A549 (cell line): Measurements from ENCODE around the gene MAML1. TPM values are rescaled to one million over a fixed set of nuclear protein-coding genes. Genes with fewer than 3 reads are reported as not detected.

ENCODE experiments used
- ATAC-seq, 2 experiments: fragments of 200-7000 bp in 1 of 2; fragments of >200 bp in 1 of 2; cut with Nextera tagmentation in 1 of 2; cut with Tn5 transposase in 1 of 2; 3 replicates each; pipeline versions ENCODE4 v1.8.0 to v1.9.1; 2018 to 2020; ENCODE audit warnings: mild to moderate bottlenecking in 1 of 2, moderate library complexity in 1 of 2
- CTCF ChIA-PET: fragments of 300-600 bp; sonication (Branson Sonifier 250); formaldehyde crosslinking; extraction: SDS; loops from one replicate; lab custom pipeline; 2021; ENCODE audit warnings: antibody characterized with exemption, inconsistent platforms; lab: Yijun Ruan, JAX
- POLR2A ChIA-PET: fragments of 350-600 bp; formaldehyde crosslinking; extraction: SDS; loops from one replicate; lab custom pipeline; 2021; ENCODE audit warnings: antibody characterized with exemption, inconsistent platforms; lab: Yijun Ruan, JAX
- DNase-seq, 2 experiments: peaks; one replicate each; pipeline versions ENCODE4 v3.0.0 to v3.0.0-alpha.2; 2011 to 2016; ENCODE audit warnings: low read depth in 1 of 2, low spot score in 1 of 2
- FAIRE-seq: peaks from 2 replicates; lab custom pipeline; 2011; peaks lifted over from hg19 to GRCh38; lab: Jason Lieb, UNC
- H3K27ac ChIP-seq, 2 experiments: fragments of >200 bp; sonication (Bioruptor Twin); formaldehyde crosslinking; 3 replicates each; pipeline ENCODE4 v1.5.1; 2016 to 2017
- H3K4me1 ChIP-seq: fragments of >200 bp; sonication (Bioruptor Twin); formaldehyde crosslinking; 3 replicates; pipeline ENCODE4 v1.6.1; 2016
- H3K4me2 ChIP-seq: fragments of >200 bp; sonication (Bioruptor Twin); formaldehyde crosslinking; 3 replicates; pipeline ENCODE4 v1.6.1; 2016
- H3K4me3 ChIP-seq: fragments of >200 bp; sonication (Bioruptor Twin); formaldehyde crosslinking; 3 replicates; pipeline ENCODE4 v1.5.1; 2016
- H3K9me3 ChIP-seq: fragments of >200 bp; sonication (Bioruptor Twin); formaldehyde crosslinking; 3 replicates; pipeline ENCODE4 v1.6.1; 2016
- ATOH8 ChIP-seq: fragments of 250-450 bp; sonication (Bioruptor Pico); IDR thresholded peaks from 2 replicates; pipeline ENCODE4 v1.5.0; 2020; ENCODE audit warnings: low read depth, mild to moderate bottlenecking, moderate library complexity
- CHD4 ChIP-seq: fragments of 200-600 bp; sonication (generic); IDR thresholded peaks from 2 replicates; pipeline ENCODE4 v1.6.1; 2016; ENCODE audit warnings: antibody characterized with exemption, mild to moderate bottlenecking, borderline replicate concordance
- E2F6 ChIP-seq: IDR thresholded peaks from 2 replicates; pipeline ENCODE4 v1.6.1; 2012; ENCODE audit warnings: low read depth, borderline replicate concordance
- GATA3 ChIP-seq: IDR thresholded peaks from 2 replicates; pipeline ENCODE4 v1.6.1; 2012; ENCODE audit warnings: borderline replicate concordance
- HEYL ChIP-seq: fragments of 250-450 bp; sonication (Bioruptor Pico); IDR thresholded peaks from 2 replicates; pipeline ENCODE4 v1.8.0; 2021; ENCODE audit warnings: mild to moderate bottlenecking, moderate library complexity
- HOXB5 ChIP-seq: fragments of 250-450 bp; sonication (Bioruptor Pico); IDR thresholded peaks from 2 replicates; pipeline ENCODE4 v1.5.0; 2020; ENCODE audit warnings: mild to moderate bottlenecking, moderate library complexity
- KDM5A ChIP-seq: fragments of 200-600 bp; sonication (generic); IDR thresholded peaks from 2 replicates; pipeline ENCODE4 v1.6.1; 2016; ENCODE audit warnings: antibody characterized with exemption, mild to moderate bottlenecking
- MAFK ChIP-seq: fragments of 450-650 bp; IDR thresholded peaks from 2 replicates; pipeline ENCODE4 v1.6.1; 2014; ENCODE audit not compliant: partially characterized antibody
- MAZ ChIP-seq: fragments of 150-350 bp; IDR thresholded peaks from 2 replicates; pipeline ENCODE4 v1.6.1; 2014; ENCODE audit warnings: antibody characterized with exemption, low read depth, low read length, borderline replicate concordance
- NFE2L2 ChIP-seq: fragments of 150-350 bp; conservative IDR thresholded peaks from 2 replicates; pipeline ENCODE4 v1.6.1; 2014; ENCODE audit warnings: low read length
- PHF8 ChIP-seq: fragments of 200-600 bp; sonication (generic); IDR thresholded peaks from 2 replicates; pipeline ENCODE4 v1.6.1; 2016; ENCODE audit warnings: low read depth, mild to moderate bottlenecking, antibody characterized with exemption, moderate library complexity, borderline replicate concordance
- POLR2AphosphoS2 ChIP-seq: conservative IDR thresholded peaks from 2 replicates; pipeline ENCODE4 v1.6.1; 2012; ENCODE audit warnings: low read length, improper control_type of control experiment, inconsistent platforms
- RNF2 ChIP-seq: fragments of 200-600 bp; sonication (generic); IDR thresholded peaks from 2 replicates; pipeline ENCODE4 v1.6.1; 2016; ENCODE audit warnings: low read depth, mild to moderate bottlenecking, antibody characterized with exemption, moderate library complexity, borderline replicate concordance
- SREBF2 ChIP-seq: fragments of 450-650 bp; IDR thresholded peaks from 2 replicates; pipeline ENCODE4 v1.6.1; 2014; ENCODE audit warnings: mild to moderate bottlenecking, moderate library complexity
- USF2 ChIP-seq: fragments of 450-650 bp; IDR thresholded peaks from 2 replicates; pipeline ENCODE4 v1.6.1; 2014; ENCODE audit warnings: antibody characterized with exemption
- ZFP36 ChIP-seq: fragments of 450-650 bp; IDR thresholded peaks from 2 replicates; pipeline ENCODE4 v1.6.1; 2014; ENCODE audit warnings: borderline replicate concordance; ENCODE audit not compliant: partially characterized antibody
- ZNF302 ChIP-seq: fragments of 250-450 bp; sonication (Bioruptor Pico); IDR thresholded peaks from 2 replicates; pipeline ENCODE4 v1.9.0; 2021; ENCODE audit warnings: inconsistent platforms, mild to moderate bottlenecking, moderate library complexity
- ZSCAN20 ChIP-seq: fragments of 250-450 bp; sonication (Bioruptor Pico); IDR thresholded peaks from 2 replicates; pipeline ENCODE4 v1.8.0; 2022; ENCODE audit warnings: mild to moderate bottlenecking, moderate library complexity
- WGBS: methylation state at CpG from one replicate; pipeline ENCODE4 v1.1.6; 2017; ENCODE audit errors: missing lambda C conversion rate; 5-methylcytosine and 5-hydroxymethylcytosine counted together
- polyA plus RNA-seq, 4 experiments: library from polyadenylated mRNA; depleted of rRNA in 3 of 4; stranded (reverse); fragments of >200 nt; fragmentation: RNase III in 1 of 4; extraction: RNeasy Plus Mini Kit Qiagen cat#74134 plus additional on column Dnase treatment in 1 of 4; gene quantifications; 2 replicates in 3 of 4; 3 replicates in 1 of 4; pipeline ENCODE4 v1.2.3, GENCODE V29; 2011 to 2017
- TF ChIP-seq, protein P1 (sequence below): IDR thresholded peaks from 2 replicates; pipeline ENCODE4 v1.6.1; 2012
- TF ChIP-seq, protein P2 (sequence below): fragments of 250-450 bp; sonication (Bioruptor Pico); IDR thresholded peaks from 2 replicates; pipeline ENCODE4 v1.5.0; 2021; ENCODE audit warnings: mild to moderate bottlenecking, moderate library complexity, borderline replicate concordance
- TF ChIP-seq, protein P3 (sequence below): fragments of >200 bp; sonication (Bioruptor Twin); formaldehyde crosslinking; IDR thresholded peaks from 3 replicates; pipeline ENCODE4 v1.6.1; 2016
- TF ChIP-seq, protein P4 (sequence below): fragments of 150-350 bp; IDR thresholded peaks from 2 replicates; pipeline ENCODE4 v1.6.1; 2014; ENCODE audit warnings: low read depth, mild to moderate bottlenecking, low read length

The MAML1 gene
- polyA plus RNA-seq, 2 of the 4 experiments (the other 2 are of a cell fraction) = 6.9 to 12.0 TPM

- Histone ChIP-seq H3K9me3 (no peaks in the 10 kb centered on the region), H3K4me2 (no peak overlapping the region), H3K4me3 (no peak overlapping the region), H3K4me1 (no peaks in the 10 kb centered on the region), H3K27ac (no peak overlapping the region)
- 98% methylated on average over 4 of the region's 4 CpGs for WGBS
- FAIRE-seq (no peak), ATAC-seq (no peak), DNase-seq (no peak)
- TF ChIP-seq ZFP36 = no peak
- ChIA-PET POLR2A (no interaction called here), CTCF (interaction anchor here (1.6 to 9.3 kb wide), 4 partner anchors 11 to 22 kb away, joined by 8 to 68 read pairs (median 16); partner anchors contain the start of gene LTC4S)
Observed at GRCh38 chr5:179779826-179780225, 47.2 kb downstream of the MAML1 start.

DNA sequence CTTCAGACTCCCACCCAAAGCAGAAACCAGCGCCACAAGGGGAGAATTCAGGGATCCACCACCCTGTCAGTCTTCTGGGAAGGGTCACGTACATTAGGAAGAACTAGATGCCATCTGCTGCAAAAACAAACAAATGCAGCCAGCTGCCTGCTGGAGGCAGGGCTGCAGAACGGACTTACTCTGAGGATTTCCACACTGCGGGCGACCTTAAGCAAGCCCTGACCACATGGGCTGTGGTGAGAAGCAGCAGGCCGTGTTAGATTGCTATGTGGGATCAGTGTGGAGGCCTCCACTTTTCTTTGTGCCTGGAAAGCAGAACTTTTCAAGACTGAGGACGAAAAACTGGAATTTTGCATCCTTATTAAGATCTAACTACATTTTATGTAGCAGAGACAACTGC, 47.7 kb downstream of the MAML1 start:
- Histone ChIP-seq H3K4me3 (no peak overlapping the region), H3K4me1 (no peaks in the 10 kb centered on the region), H3K9me3 (no peaks in the 10 kb centered on the region), H3K4me2 (no peak overlapping the region), H3K27ac (no peak overlapping the region)
- 91% methylated on average over 7 of the region's 7 CpGs for WGBS
- ChIA-PET CTCF (interaction anchor here (0.8 to 9.3 kb wide), 6 partner anchors 12 to 37 kb away, joined by 3 to 68 read pairs (median 8); partner anchors contain the start of gene LTC4S), POLR2A (no interaction called here)
- FAIRE-seq = no peak
- no peak for DNase-seq
- no peak for TF ChIP-seq PHF8
- no peak for TF ChIP-seq SREBF2
- ATAC-seq = no peak

DNA sequence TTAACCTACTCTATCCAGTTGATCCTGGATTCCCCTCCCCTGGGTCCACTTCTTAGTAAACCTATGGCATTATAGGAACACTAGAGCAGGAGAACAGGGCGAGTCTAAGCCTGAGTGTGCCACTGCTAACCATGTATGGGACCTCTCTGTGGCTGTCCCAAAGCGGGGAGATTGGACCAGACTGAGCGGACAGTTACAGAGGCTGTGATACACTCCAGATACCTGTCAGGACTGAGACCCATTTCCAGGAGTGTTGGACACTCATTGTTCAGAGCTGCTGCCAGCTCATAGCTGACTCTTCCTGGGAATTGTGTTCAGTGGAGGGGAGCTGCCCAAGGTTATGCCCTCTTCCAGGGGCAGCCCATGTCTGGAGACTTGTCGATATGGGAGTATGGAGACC, 49.2 kb downstream of the MAML1 start:
- no peak for FAIRE-seq
- H3K4me1 ChIP-seq = no peaks in the 10 kb centered on the region
- ChIA-PET POLR2A (no interaction called here), CTCF (interaction anchor here (1.0 to 9.3 kb wide), 6 partner anchors 11 to 22 kb away, joined by 3 to 68 read pairs (median 3); partner anchors contain the start of gene LTC4S)
- no peak overlapping the region for H3K4me3 ChIP-seq
- H3K27ac ChIP-seq = no peak overlapping the region
- no peaks in the 10 kb centered on the region for H3K9me3 ChIP-seq
- no peak overlapping the region for H3K4me2 ChIP-seq
- WGBS = 91% methylated on average over 4 of the region's 4 CpGs
- TF ChIP-seq, protein P1, sequence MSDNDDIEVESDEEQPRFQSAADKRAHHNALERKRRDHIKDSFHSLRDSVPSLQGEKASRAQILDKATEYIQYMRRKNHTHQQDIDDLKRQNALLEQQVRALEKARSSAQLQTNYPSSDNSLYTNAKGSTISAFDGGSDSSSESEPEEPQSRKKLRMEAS = no peak
- TF ChIP-seq, protein P2, sequence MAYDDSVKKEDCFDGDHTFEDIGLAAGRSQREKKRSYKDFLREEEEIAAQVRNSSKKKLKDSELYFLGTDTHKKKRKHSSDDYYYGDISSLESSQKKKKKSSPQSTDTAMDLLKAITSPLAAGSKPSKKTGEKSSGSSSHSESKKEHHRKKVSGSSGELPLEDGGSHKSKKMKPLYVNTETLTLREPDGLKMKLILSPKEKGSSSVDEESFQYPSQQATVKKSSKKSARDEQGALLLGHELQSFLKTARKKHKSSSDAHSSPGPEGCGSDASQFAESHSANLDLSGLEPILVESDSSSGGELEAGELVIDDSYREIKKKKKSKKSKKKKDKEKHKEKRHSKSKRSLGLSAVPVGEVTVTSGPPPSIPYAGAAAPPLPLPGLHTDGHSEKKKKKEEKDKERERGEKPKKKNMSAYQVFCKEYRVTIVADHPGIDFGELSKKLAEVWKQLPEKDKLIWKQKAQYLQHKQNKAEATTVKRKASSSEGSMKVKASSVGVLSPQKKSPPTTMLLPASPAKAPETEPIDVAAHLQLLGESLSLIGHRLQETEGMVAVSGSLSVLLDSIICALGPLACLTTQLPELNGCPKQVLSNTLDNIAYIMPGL (CRISPR knock-in tag) = no peak
- no peak for TF ChIP-seq ZNF302 (CRISPR knock-in tag)
- no peak for TF ChIP-seq USF2
- no peak for TF ChIP-seq HOXB5 (CRISPR knock-in tag)
- TF ChIP-seq ZFP36 = no peak
- TF ChIP-seq, protein P3, sequence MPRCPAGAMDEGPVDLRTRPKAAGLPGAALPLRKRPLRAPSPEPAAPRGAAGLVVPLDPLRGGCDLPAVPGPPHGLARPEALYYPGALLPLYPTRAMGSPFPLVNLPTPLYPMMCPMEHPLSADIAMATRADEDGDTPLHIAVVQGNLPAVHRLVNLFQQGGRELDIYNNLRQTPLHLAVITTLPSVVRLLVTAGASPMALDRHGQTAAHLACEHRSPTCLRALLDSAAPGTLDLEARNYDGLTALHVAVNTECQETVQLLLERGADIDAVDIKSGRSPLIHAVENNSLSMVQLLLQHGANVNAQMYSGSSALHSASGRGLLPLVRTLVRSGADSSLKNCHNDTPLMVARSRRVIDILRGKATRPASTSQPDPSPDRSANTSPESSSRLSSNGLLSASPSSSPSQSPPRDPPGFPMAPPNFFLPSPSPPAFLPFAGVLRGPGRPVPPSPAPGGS = no peak
- no peak for TF ChIP-seq HEYL (CRISPR knock-in tag)
- no peak for TF ChIP-seq MAFK
- TF ChIP-seq NFE2L2 = no peak
- ATAC-seq = no peak
- no peak for DNase-seq

DNA sequence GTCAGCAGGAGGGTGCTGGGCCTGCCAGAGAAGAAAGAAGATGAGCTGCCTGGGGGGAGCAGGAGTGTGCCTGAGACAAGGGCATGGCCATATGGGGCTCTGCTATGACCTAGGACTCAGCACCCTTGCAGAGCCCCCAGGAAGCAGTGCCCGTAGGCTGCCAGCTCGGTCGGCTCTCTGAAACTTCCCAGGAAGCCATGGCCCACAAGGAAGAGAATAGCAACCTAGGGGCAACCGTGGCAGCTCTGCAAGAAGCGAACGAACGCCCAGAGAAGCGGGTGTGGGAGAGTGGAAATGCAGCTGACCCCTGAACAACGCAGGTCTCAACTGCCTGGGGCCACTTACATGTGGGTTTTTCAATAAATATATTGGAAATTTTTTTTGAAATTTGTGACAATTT, 50.5 kb downstream of the MAML1 start:
- no peak overlapping the region for H3K4me3 ChIP-seq
- no peak overlapping the region for H3K27ac ChIP-seq
- 94% methylated on average over 9 of the region's 9 CpGs for WGBS
- no peaks in the 10 kb centered on the region for H3K4me1 ChIP-seq
- POLR2A ChIA-PET = interaction anchor here (0.7 kb wide), 1 partner anchor 13 kb away, joined by 3 read pairs; no protein-coding TSS in a partner anchor
- FAIRE-seq (no peak), DNase-seq (no peak), ATAC-seq (no peak; a peak in 1 of 6 replicates)
- H3K9me3 ChIP-seq = no peaks in the 10 kb centered on the region
- H3K4me2 ChIP-seq = no peak overlapping the region
- CTCF ChIA-PET = interaction anchor here (0.7 to 9.3 kb wide), 5 partner anchors 13 to 225 kb away, joined by 3 to 68 read pairs (median 10); partner anchors contain the start of gene LTC4S
- TF ChIP-seq GATA3 (no peak), ATOH8 (CRISPR knock-in tag) (no peak), ZFP36 (no peak), RNF2 (no peak), E2F6 (no peak), HEYL (CRISPR knock-in tag) (no peak), ZSCAN20 (CRISPR knock-in tag) (no peak), MAZ (no peak), CHD4 (no peak), KDM5A (no peak), POLR2AphosphoS2 (no peak), PHF8 (no peak)
- TF ChIP-seq, protein P4, sequence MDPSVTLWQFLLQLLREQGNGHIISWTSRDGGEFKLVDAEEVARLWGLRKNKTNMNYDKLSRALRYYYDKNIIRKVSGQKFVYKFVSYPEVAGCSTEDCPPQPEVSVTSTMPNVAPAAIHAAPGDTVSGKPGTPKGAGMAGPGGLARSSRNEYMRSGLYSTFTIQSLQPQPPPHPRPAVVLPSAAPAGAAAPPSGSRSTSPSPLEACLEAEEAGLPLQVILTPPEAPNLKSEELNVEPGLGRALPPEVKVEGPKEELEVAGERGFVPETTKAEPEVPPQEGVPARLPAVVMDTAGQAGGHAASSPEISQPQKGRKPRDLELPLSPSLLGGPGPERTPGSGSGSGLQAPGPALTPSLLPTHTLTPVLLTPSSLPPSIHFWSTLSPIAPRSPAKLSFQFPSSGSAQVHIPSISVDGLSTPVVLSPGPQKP = no peak
